ENCODE results near the gene RFESD. TPM values are rescaled to one million over a fixed set of nuclear protein-coding genes. Genes with fewer than 3 reads are reported as not detected.
A peak's percentile ranks its signal among the peaks of the same experiment; 100 is the strongest.

The RFESD gene
- total and polyA plus RNA-seq, 4 donors = 1.1 to 98.0 (median 1.4) TPM

DNA sequence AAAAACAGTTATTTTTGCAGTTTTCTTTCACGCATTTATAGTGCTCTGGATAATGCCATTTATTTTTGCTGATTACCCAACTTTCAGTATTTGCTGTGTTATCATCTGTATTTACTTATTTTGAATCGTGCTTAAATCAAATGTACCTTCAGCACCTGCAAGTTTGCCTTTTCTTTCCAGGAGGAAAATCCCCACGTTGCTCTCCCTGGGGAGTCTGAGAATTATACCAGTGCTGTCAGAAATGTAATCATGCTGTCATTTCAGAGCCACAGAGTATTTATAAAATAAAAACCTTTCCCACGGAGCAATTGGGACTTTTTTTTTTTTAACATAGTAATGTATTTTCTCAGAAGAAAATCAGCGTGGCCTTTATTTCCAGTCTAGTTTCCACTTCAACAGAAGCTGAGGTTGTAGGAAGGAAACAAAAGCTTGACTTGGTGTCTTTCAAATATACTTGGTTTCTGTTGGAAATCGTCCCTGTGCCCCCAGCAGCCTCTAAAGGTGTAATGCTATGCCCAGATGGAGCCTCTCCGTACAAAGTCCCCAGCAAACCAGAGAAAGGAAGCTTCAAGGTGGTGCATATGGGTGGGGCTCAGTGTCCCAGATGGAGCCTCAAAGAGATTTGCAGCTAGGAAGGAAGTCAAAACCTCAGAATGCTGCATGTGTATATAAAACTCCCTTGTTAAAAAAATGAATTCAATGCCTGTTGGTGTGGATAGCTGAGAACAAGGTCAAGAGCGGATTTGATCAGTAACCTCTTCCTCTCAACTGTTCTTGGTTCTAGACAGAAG is 24.5 kb upstream of the RFESD start:
- no peak overlapping the region for H3K27ac ChIP-seq (ENCODE audit: low read depth in 1 of 2, low read length in 2 of 2)
- no peaks in the 10 kb centered on the region for H3K27me3 ChIP-seq (ENCODE audit: control insufficient read depth in 4 of 4, insufficient read depth in 4 of 4, low read length in 3 of 4)
- H3K9ac ChIP-seq (ENCODE audit: low read depth in 1 of 2, low read length in 2 of 2) = peak overlapping the region in 1 of 2 donors; percentile 4
- DNase-seq (ENCODE audit: low spot score) = no peak
- H3K4me3 ChIP-seq (ENCODE audit: low read depth in 1 of 3, low read length in 3 of 3) = peak overlapping the region; percentile 7 to 70 (median 66)
- 52% methylated on average over 8 of the region's 8 CpGs for WGBS
- H3K4me1 ChIP-seq (ENCODE audit: control insufficient read depth in 4 of 4, insufficient read depth in 4 of 4, low read length in 3 of 4) = peaks cover 4 to 26% (median 17%) of the 10 kb centered on the region in 4 donors
- no peaks in the 10 kb centered on the region for H3K9me3 ChIP-seq (ENCODE audit: control insufficient read depth in 4 of 4, low read length in 3 of 4)
- TF ChIP-seq NR2F2 (IDR thresholded peaks at IDR 0.05) (no peak), RAD21 (IDR thresholded peaks at IDR 0.05) (no peak)
- TF ChIP-seq, protein P1, sequence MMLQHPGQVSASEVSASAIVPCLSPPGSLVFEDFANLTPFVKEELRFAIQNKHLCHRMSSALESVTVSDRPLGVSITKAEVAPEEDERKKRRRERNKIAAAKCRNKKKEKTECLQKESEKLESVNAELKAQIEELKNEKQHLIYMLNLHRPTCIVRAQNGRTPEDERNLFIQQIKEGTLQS (IDR thresholded peaks at IDR 0.05) = no peak
- no peaks in the 10 kb centered on the region for H3K36me3 ChIP-seq (ENCODE audit: control insufficient read depth in 4 of 4, insufficient read depth in 3 of 4, low read depth in 1 of 4, low read length in 3 of 4)

DNA sequence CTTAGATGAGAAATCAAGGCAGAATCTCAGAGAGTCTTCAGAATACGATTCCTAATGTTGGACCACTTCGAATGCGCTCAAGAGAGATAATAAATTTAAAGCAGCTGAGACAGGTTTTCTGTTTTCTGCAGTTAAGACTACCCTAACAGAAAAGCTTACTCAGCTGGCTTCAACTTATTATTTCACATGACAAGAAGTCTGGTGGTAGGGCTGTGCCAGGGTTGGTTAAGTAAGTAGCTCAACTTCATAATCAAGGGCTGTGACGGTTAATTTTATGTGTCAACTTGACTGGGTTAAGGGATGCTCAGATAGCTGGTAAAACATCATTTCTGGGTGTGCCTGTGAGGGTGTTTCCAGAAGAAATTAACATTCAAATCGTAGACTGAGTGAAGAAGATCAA is 22.9 kb upstream of the RFESD start:
- no peaks in the 10 kb centered on the region for H3K9me3 ChIP-seq (ENCODE audit: control insufficient read depth in 4 of 4, low read length in 3 of 4)
- no peaks in the 10 kb centered on the region for H3K27me3 ChIP-seq (ENCODE audit: control insufficient read depth in 4 of 4, insufficient read depth in 4 of 4, low read length in 3 of 4)
- H3K27ac ChIP-seq (ENCODE audit: low read depth in 1 of 2, low read length in 2 of 2) = no peak overlapping the region
- no peaks in the 10 kb centered on the region for H3K36me3 ChIP-seq (ENCODE audit: control insufficient read depth in 4 of 4, insufficient read depth in 3 of 4, low read depth in 1 of 4, low read length in 3 of 4)
- WGBS = 95% methylated on average over 5 of the region's 5 CpGs
- no peak overlapping the region for H3K9ac ChIP-seq (ENCODE audit: low read depth in 1 of 2, low read length in 2 of 2)
- no peak overlapping the region for H3K4me3 ChIP-seq (ENCODE audit: low read depth in 1 of 3, low read length in 3 of 3)
- DNase-seq (ENCODE audit: low spot score) = no peak
- peaks cover 4 to 26% (median 17%) of the 10 kb centered on the region in 4 donors for H3K4me1 ChIP-seq (ENCODE audit: control insufficient read depth in 4 of 4, insufficient read depth in 4 of 4, low read length in 3 of 4)
- no peak for TF ChIP-seq GABPA (IDR thresholded peaks at IDR 0.05 in 1 of 2, conservative IDR thresholded peaks at IDR 0.05 in 1 of 2)
- TF ChIP-seq, protein P1 (IDR thresholded peaks at IDR 0.05) = no peak

DNA sequence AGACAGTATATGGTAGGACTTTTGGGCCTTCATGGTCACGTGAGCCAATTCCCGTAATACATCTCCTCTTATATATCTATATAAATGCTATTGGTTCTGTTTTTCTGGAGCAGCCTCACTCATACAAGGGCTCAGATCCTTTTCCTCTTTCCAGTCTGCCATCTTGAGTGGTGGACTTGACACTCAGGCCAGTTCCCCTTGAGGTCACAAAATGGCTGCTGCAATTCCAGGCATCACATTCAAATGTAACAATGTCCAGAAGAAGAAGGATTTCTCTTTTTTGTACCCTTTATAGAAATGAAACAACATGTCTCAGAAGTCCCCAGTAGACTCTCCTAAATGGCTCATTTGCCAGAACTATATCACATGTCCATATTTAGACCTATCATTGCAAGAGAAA is 22.2 kb upstream of the RFESD start:
- no peak overlapping the region for H3K9ac ChIP-seq (ENCODE audit: low read depth in 1 of 2, low read length in 2 of 2)
- H3K4me3 ChIP-seq (ENCODE audit: low read depth in 1 of 3, low read length in 3 of 3) = no peak overlapping the region
- no peaks in the 10 kb centered on the region for H3K9me3 ChIP-seq (ENCODE audit: control insufficient read depth in 4 of 4, low read length in 3 of 4)
- H3K36me3 ChIP-seq (ENCODE audit: control insufficient read depth in 4 of 4, insufficient read depth in 3 of 4, low read depth in 1 of 4, low read length in 3 of 4) = no peaks in the 10 kb centered on the region
- WGBS = 97% methylated on average over 2 of the region's 2 CpGs
- no peak for TF ChIP-seq FOXA1 (IDR thresholded peaks at IDR 0.05)
- no peak for TF ChIP-seq JUND (IDR thresholded peaks at IDR 0.05)
- no peak for TF ChIP-seq HNF4G (IDR thresholded peaks at IDR 0.05)
- TF ChIP-seq EGR1 (IDR thresholded peaks at IDR 0.05; ENCODE audit: low read depth in 2 of 2) = no peak
- no peak overlapping the region for H3K27ac ChIP-seq (ENCODE audit: low read depth in 1 of 2, low read length in 2 of 2)
- H3K4me1 ChIP-seq (ENCODE audit: control insufficient read depth in 4 of 4, insufficient read depth in 4 of 4, low read length in 3 of 4) = peaks cover 4 to 26% (median 17%) of the 10 kb centered on the region in 4 donors
- H3K27me3 ChIP-seq (ENCODE audit: control insufficient read depth in 4 of 4, insufficient read depth in 4 of 4, low read length in 3 of 4) = no peaks in the 10 kb centered on the region
- DNase-seq (ENCODE audit: low spot score) = no peak

DNA sequence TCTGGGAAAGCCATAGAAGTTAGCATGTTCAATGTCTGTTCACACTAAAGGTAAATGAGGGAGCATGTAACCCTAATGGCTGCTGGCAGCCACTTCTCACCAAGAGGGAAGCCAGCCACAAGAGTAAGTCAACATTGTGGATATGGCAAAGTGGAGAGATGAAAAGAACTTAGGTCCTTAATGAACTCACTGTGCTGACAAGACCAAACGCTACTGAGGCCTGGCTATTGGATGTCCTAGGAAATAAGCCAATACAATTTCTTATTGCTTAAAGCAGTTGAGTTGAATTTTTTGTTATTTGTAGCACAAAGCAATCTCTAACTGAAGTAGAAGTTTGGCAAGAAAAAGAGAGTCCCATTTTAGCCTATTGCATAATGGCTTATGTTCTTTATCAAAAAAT is 19.9 kb upstream of the RFESD start:
- DNase-seq (ENCODE audit: low spot score) = no peak
- Histone ChIP-seq H3K4me3 (ENCODE audit: low read depth in 1 of 3, low read length in 3 of 3) (no peak overlapping the region), H3K4me1 (ENCODE audit: control insufficient read depth in 4 of 4, insufficient read depth in 4 of 4, low read length in 3 of 4) (peaks cover 0 to 3% (median 2%) of the 10 kb centered on the region in 4 donors), H3K9ac (ENCODE audit: low read depth in 1 of 2, low read length in 2 of 2) (no peak overlapping the region), H3K9me3 (ENCODE audit: control insufficient read depth in 4 of 4, low read length in 3 of 4) (no peaks in the 10 kb centered on the region), H3K27me3 (ENCODE audit: control insufficient read depth in 4 of 4, insufficient read depth in 4 of 4, low read length in 3 of 4) (no peaks in the 10 kb centered on the region), H3K36me3 (ENCODE audit: control insufficient read depth in 4 of 4, insufficient read depth in 3 of 4, low read depth in 1 of 4, low read length in 3 of 4) (no peaks in the 10 kb centered on the region), H3K27ac (ENCODE audit: low read depth in 1 of 2, low read length in 2 of 2) (no peak overlapping the region)
- WGBS = 86% methylated on average over 1 of the region's 1 CpG
- no peak for TF ChIP-seq TAF1 (conservative IDR thresholded peaks at IDR 0.05)
- no peak for TF ChIP-seq RXRA (IDR thresholded peaks at IDR 0.05)
- TF ChIP-seq, protein P2, sequence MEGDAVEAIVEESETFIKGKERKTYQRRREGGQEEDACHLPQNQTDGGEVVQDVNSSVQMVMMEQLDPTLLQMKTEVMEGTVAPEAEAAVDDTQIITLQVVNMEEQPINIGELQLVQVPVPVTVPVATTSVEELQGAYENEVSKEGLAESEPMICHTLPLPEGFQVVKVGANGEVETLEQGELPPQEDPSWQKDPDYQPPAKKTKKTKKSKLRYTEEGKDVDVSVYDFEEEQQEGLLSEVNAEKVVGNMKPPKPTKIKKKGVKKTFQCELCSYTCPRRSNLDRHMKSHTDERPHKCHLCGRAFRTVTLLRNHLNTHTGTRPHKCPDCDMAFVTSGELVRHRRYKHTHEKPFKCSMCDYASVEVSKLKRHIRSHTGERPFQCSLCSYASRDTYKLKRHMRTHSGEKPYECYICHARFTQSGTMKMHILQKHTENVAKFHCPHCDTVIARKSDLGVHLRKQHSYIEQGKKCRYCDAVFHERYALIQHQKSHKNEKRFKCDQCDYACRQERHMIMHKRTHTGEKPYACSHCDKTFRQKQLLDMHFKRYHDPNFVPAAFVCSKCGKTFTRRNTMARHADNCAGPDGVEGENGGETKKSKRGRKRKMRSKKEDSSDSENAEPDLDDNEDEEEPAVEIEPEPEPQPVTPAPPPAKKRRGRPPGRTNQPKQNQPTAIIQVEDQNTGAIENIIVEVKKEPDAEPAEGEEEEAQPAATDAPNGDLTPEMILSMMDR (IDR thresholded peaks at IDR 0.05; ENCODE audit: low read depth, low read length, missing input control) = no peak
- TF ChIP-seq HNF4G (IDR thresholded peaks at IDR 0.05) = no peak
- TF ChIP-seq YY1 (IDR thresholded peaks at IDR 0.05) = no peak
- TF ChIP-seq, protein P1 (IDR thresholded peaks at IDR 0.05) = no peak
- no peak for TF ChIP-seq GABPA (IDR thresholded peaks at IDR 0.05 in 1 of 2, conservative IDR thresholded peaks at IDR 0.05 in 1 of 2)
- TF ChIP-seq EGR1 (IDR thresholded peaks at IDR 0.05; ENCODE audit: low read depth in 2 of 2) = no peak
- no peak for TF ChIP-seq JUND (IDR thresholded peaks at IDR 0.05)
- TF ChIP-seq, protein P3, sequence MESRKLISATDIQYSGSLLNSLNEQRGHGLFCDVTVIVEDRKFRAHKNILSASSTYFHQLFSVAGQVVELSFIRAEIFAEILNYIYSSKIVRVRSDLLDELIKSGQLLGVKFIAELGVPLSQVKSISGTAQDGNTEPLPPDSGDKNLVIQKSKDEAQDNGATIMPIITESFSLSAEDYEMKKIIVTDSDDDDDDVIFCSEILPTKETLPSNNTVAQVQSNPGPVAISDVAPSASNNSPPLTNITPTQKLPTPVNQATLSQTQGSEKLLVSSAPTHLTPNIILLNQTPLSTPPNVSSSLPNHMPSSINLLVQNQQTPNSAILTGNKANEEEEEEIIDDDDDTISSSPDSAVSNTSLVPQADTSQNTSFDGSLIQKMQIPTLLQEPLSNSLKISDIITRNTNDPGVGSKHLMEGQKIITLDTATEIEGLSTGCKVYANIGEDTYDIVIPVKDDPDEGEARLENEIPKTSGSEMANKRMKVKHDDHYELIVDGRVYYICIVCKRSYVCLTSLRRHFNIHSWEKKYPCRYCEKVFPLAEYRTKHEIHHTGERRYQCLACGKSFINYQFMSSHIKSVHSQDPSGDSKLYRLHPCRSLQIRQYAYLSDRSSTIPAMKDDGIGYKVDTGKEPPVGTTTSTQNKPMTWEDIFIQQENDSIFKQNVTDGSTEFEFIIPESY (IDR thresholded peaks at IDR 0.05) = no peak
- no peak for TF ChIP-seq NR2F2 (IDR thresholded peaks at IDR 0.05)
- TF ChIP-seq FOXA1 (IDR thresholded peaks at IDR 0.05) = no peak

All from liver (tissue), 9 donors.